H1 (cell line): ENCODE data around the gene ACAD10. TPM values are rescaled to one million over a fixed set of nuclear protein-coding genes. Genes with fewer than 3 reads are reported as not detected.

ENCODE experiments used
- CTCF ChIA-PET: fragments of 300-600 bp; sonication (Branson Sonifier 250); formaldehyde crosslinking; loops from one replicate; lab custom pipeline; 2021; ENCODE audit not compliant: partially characterized antibody; lab: Charles Lee
- POLR2A ChIA-PET: fragments of 300-600 bp; sonication (Branson Sonifier 250); formaldehyde crosslinking; loops from one replicate; lab custom pipeline; 2021; ENCODE audit warnings: inconsistent platforms; ENCODE audit not compliant: partially characterized antibody; lab: Charles Lee
- DNase-seq, 2 experiments: peaks; one replicate each; pipeline versions ENCODE4 v3.0.0 to v3.0.0-alpha.2; 2010 to 2022; ENCODE audit warnings: low spot score in 2 of 2, low read depth in 1 of 2, mixed read lengths in 1 of 2
- FAIRE-seq: peaks from 2 replicates; lab custom pipeline; 2011; peaks lifted over from hg19 to GRCh38; lab: Jason Lieb, UNC
- H2AFZ ChIP-seq: 2 replicates; pipeline ENCODE4 v1.8.1; 2012; ENCODE audit warnings: low read length, inconsistent platforms
- H2AK5ac ChIP-seq: 2 replicates; pipeline ENCODE4 v1.6.1; 2013; ENCODE audit warnings: low read depth, low read length
- H2BK120ac ChIP-seq: replicated peaks from 2 replicates; pipeline ENCODE3; 2013; ENCODE audit warnings: low read depth, low read length, inconsistent platforms
- H2BK12ac ChIP-seq: 2 replicates; pipeline ENCODE4 v1.6.1; 2013; ENCODE audit warnings: low read depth, low read length
- H2BK15ac ChIP-seq: 2 replicates; pipeline ENCODE4 v1.6.1; 2013; ENCODE audit warnings: low read length
- H2BK20ac ChIP-seq: 2 replicates; pipeline ENCODE4 v1.6.1; 2013; ENCODE audit warnings: low read length
- H2BK5ac ChIP-seq: 2 replicates; pipeline ENCODE4 v1.6.1; 2013; ENCODE audit warnings: low read depth, low read length
- H3K14ac ChIP-seq: 2 replicates; pipeline ENCODE4 v1.6.1; 2013; ENCODE audit warnings: inconsistent platforms; ENCODE audit not compliant: insufficient read length
- H3K18ac ChIP-seq: 2 replicates; pipeline ENCODE4 v1.6.1; 2013; ENCODE audit warnings: low read length; ENCODE audit errors: extremely low read depth
- H3K23ac ChIP-seq: 2 replicates; pipeline ENCODE4 v1.6.1; 2013; ENCODE audit warnings: inconsistent platforms; ENCODE audit not compliant: insufficient read length
- H3K23me2 ChIP-seq: 2 replicates; pipeline ENCODE4 v1.6.1; 2013; ENCODE audit warnings: low read depth, low read length
- H3K27ac ChIP-seq: 2 replicates; pipeline ENCODE4 v1.6.1; 2011; ENCODE audit warnings: low read depth, low read length, inconsistent platforms
- H3K27me3 ChIP-seq, 4 experiments: replicated peaks in 1 of 4; 1 replicate in 1 of 4; 2 replicates in 3 of 4; pipeline versions ENCODE4 v1.6.1 to v1.8.1; 2011 to 2013; ENCODE audit warnings: low read length in 3 of 4, mild to moderate bottlenecking in 3 of 4, inconsistent platforms in 2 of 4, mixed read lengths in 2 of 4, moderate library complexity in 1 of 4; ENCODE audit not compliant: control insufficient read depth in 3 of 4, insufficient read depth in 3 of 4; ENCODE audit errors: extremely low read depth in 1 of 4
- H3K36me3 ChIP-seq, 4 experiments: 2 replicates each; pipeline versions ENCODE4 v1.6.1 to v1.8.1; 2011 to 2013; ENCODE audit warnings: mild to moderate bottlenecking in 4 of 4, low read length in 3 of 4, moderate library complexity in 2 of 4, control low read depth in 1 of 4, inconsistent platforms in 1 of 4; ENCODE audit not compliant: insufficient read depth in 4 of 4, control insufficient read depth in 2 of 4
- H3K4ac ChIP-seq: replicated peaks from 2 replicates; pipeline ENCODE3; 2013; ENCODE audit warnings: low read length, low read depth, mixed read lengths, inconsistent platforms; ENCODE audit not compliant: insufficient read length
- H3K4me1 ChIP-seq, 4 experiments: replicated peaks in 1 of 4; 1 replicate in 1 of 4; 2 replicates in 3 of 4; pipeline versions ENCODE4 v1.6.1 to v1.8.1; 2011 to 2013; ENCODE audit warnings: low read length in 3 of 4, inconsistent platforms in 2 of 4, mixed read lengths in 1 of 4; ENCODE audit not compliant: insufficient read depth in 4 of 4, control insufficient read depth in 3 of 4
- H3K4me2 ChIP-seq, 2 experiments: 2 replicates each; pipeline versions ENCODE4 v1.6.1 to v1.8.1; 2011 to 2013; ENCODE audit warnings: low read depth in 2 of 2, low read length in 2 of 2, control low read depth in 1 of 2, inconsistent platforms in 1 of 2, mild to moderate bottlenecking in 1 of 2; ENCODE audit not compliant: insufficient read depth in 1 of 2
- H3K4me3 ChIP-seq, 4 experiments: fragments of 200-600, 300-600 bp in 1 of 4; sonication (generic), shearing (Covaris generic), sonication (Bioruptor Twin) in 1 of 4; 2 replicates each; pipeline versions ENCODE4 v1.5.1 to v1.8.1; 2011 to 2016; ENCODE audit warnings: low read length in 4 of 4, low read depth in 3 of 4, control low read depth in 2 of 4, inconsistent platforms in 2 of 4, mild to moderate bottlenecking in 2 of 4, mixed read lengths in 1 of 4, moderate library complexity in 1 of 4; ENCODE audit not compliant: insufficient read depth in 2 of 4; ENCODE audit errors: extremely low read depth in 1 of 4
- H3K56ac ChIP-seq: replicated peaks from 2 replicates; pipeline ENCODE3; 2013; ENCODE audit warnings: low read depth, mild to moderate bottlenecking, mixed read lengths, low read length, inconsistent platforms; ENCODE audit not compliant: insufficient read length
- H3K79me1 ChIP-seq: 2 replicates; pipeline ENCODE4 v1.6.1; 2013; ENCODE audit warnings: low read depth, low read length, control low read depth
- H3K79me2 ChIP-seq, 2 experiments: 2 replicates each; pipeline versions ENCODE4 v1.6.1 to v1.8.1; 2012 to 2013; ENCODE audit warnings: low read length in 2 of 2, mild to moderate bottlenecking in 2 of 2, inconsistent platforms in 1 of 2; ENCODE audit not compliant: insufficient read depth in 2 of 2, control insufficient read depth in 1 of 2
- H3K9ac ChIP-seq, 4 experiments: replicated peaks in 1 of 4; 1 replicate in 1 of 4; 2 replicates in 3 of 4; pipeline versions ENCODE4 v1.6.1 to v1.8.1; 2011 to 2013; ENCODE audit warnings: low read depth in 3 of 4, low read length in 3 of 4, control low read depth in 2 of 4, mild to moderate bottlenecking in 2 of 4, moderate library complexity in 2 of 4, inconsistent platforms in 1 of 4; ENCODE audit errors: extremely low read depth in 1 of 4
- H3K9me3 ChIP-seq, 2 experiments: 2 replicates each; pipeline versions ENCODE4 v1.6.1 to v1.8.1; 2012 to 2013; ENCODE audit warnings: mild to moderate bottlenecking in 2 of 2, moderate library complexity in 2 of 2, control low read depth in 1 of 2, inconsistent platforms in 1 of 2, low read depth in 1 of 2, low read length in 1 of 2, mixed read lengths in 1 of 2; ENCODE audit not compliant: insufficient read depth in 2 of 2
- H4K20me1 ChIP-seq, 2 experiments: replicated peaks in 1 of 2; 2 replicates each; pipeline versions ENCODE3 to v1.8.1; 2011 to 2013; ENCODE audit warnings: inconsistent platforms in 2 of 2, low read length in 2 of 2, mild to moderate bottlenecking in 1 of 2; ENCODE audit not compliant: insufficient read depth in 2 of 2, control insufficient read depth in 1 of 2
- H4K5ac ChIP-seq: 2 replicates; pipeline ENCODE4 v1.6.1; 2013; ENCODE audit warnings: low read length, low read depth, mixed read lengths, inconsistent platforms; ENCODE audit not compliant: insufficient read length
- H4K8ac ChIP-seq: 2 replicates; pipeline ENCODE4 v1.8.0; 2013; ENCODE audit warnings: mild to moderate bottlenecking, moderate library complexity, low read length, inconsistent platforms; ENCODE audit not compliant: insufficient read depth; ENCODE audit errors: extremely low read depth
- H4K91ac ChIP-seq: replicated peaks from 2 replicates; pipeline ENCODE3; 2013; ENCODE audit warnings: low read length, mixed read lengths, inconsistent platforms; ENCODE audit not compliant: insufficient read length
- BRCA1 ChIP-seq: IDR thresholded peaks from 2 replicates; pipeline ENCODE4 v1.6.1; 2012; ENCODE audit warnings: low read depth, low read length, improper control_type of control experiment
- SP2 ChIP-seq: IDR thresholded peaks from 2 replicates; pipeline ENCODE4 v1.6.1; 2012; ENCODE audit warnings: mild to moderate bottlenecking, low read length, inconsistent platforms
- WGBS, 2 experiments: shearing (Covaris generic) in 1 of 2; methylation state at CpG; one replicate each; pipeline versions ENCODE4 v1.1.6 to v1.1.7; 2013 to 2015; ENCODE audit warnings: low lambda C conversion rate in 2 of 2, mixed read lengths in 2 of 2, inconsistent platforms in 1 of 2, low coverage in 1 of 2, missing lambda C conversion rate in 1 of 2; ENCODE audit not compliant: insufficient replicate concordance in 2 of 2, insufficient coverage in 1 of 2, insufficient read length in 1 of 2; ENCODE audit errors: extremely low coverage in 1 of 2, missing lambda C conversion rate in 1 of 2; 5-methylcytosine and 5-hydroxymethylcytosine counted together
- polyA plus RNA-seq, 7 experiments: library from polyadenylated mRNA; depleted of rRNA in 3 of 7; stranded (reverse) in 5 of 7; unstranded in 2 of 7; fragments of >200 nt in 5 of 7; fragments of 200-250 nt in 2 of 7; gene quantifications; 1 replicate in 5 of 7; 2 replicates in 1 of 7; 4 replicates in 1 of 7; pipeline versions ENCODE4 v1.2.1 to v1.2.3, GENCODE V29; 2011 to 2013; ENCODE audit warnings: missing spikeins in 2 of 7, mixed read lengths in 2 of 7
- total RNA-seq: library from RNA; stranded (reverse); fragmentation: NEBNext Ultra II Directional; extraction: Animal tissue kit (Norgen Biotek cat#: 25700); gene quantifications from 2 replicates; pipeline ENCODE4 v1.2.1, GENCODE V29; 2021
- TF ChIP-seq, protein P1 (sequence below): IDR thresholded peaks from 2 replicates; pipeline ENCODE4 v1.6.1; 2012; ENCODE audit warnings: low read length, inconsistent platforms

The ACAD10 gene
- total and polyA plus RNA-seq, 2 of the 8 experiments (the other 6 are each of a cell fraction or from before 2014, with no cell fraction given), result 17.3 to 23.3 TPM

GRCh38 chr12:111733340-111733915 lies 47.6 kb downstream of the ACAD10 start:
- FAIRE-seq (no peak), DNase-seq (no peak)
- Histone ChIP-seq H3K23me2 (no peaks in the 10 kb centered on the region; the same call in 1 of the 2 replicates), H4K5ac (no peak overlapping the region), H3K4me2 (no peak overlapping the region), H3K18ac (no peak overlapping the region), H2BK12ac (no peak overlapping the region), H2BK15ac (no peak overlapping the region), H4K91ac (no peak overlapping the region), H3K79me2 (no peaks in the 10 kb centered on the region), H3K36me3 (peaks cover 0 to 10% (median 0%) of the 10 kb centered on the region in 4 experiments; a peak in 3 of 8 replicates), H4K20me1 (peaks cover 0 to 5% of the 10 kb centered on the region in 2 experiments), H2BK120ac (no peak overlapping the region), H3K14ac (no peak overlapping the region), H3K27ac (no peak overlapping the region), H3K9me3 (no peaks in the 10 kb centered on the region), H3K23ac (no peak overlapping the region), H4K8ac (no peak overlapping the region), H3K4me1 (no peaks in the 10 kb centered on the region), H2BK20ac (no peak overlapping the region), H2AFZ (no peak overlapping the region), H3K4ac (no peak overlapping the region), H3K56ac (no peak overlapping the region), H3K79me1 (no peaks in the 10 kb centered on the region), H3K9ac (no peak overlapping the region), H3K4me3 (no peak overlapping the region), H2AK5ac (no peak overlapping the region), H3K27me3 (no peaks in the 10 kb centered on the region), H2BK5ac (no peak overlapping the region)
- CTCF ChIA-PET, result interaction anchor here (0.7 kb wide), 1 partner anchor 21 kb away, joined by 3 read pairs; no protein-coding TSS in a partner anchor
- POLR2A ChIA-PET, result interaction anchor here (0.9 kb wide), 1 partner anchor 48 kb away, joined by 3 read pairs; the partner anchor contains the start of genes ACAD10 and BRAP
- 91% methylated on average over 8 of the region's 8 CpGs; no CpG with 5 or more reads in 1 of the 2 experiments for WGBS, 2 experiments
- TF ChIP-seq, protein P1, sequence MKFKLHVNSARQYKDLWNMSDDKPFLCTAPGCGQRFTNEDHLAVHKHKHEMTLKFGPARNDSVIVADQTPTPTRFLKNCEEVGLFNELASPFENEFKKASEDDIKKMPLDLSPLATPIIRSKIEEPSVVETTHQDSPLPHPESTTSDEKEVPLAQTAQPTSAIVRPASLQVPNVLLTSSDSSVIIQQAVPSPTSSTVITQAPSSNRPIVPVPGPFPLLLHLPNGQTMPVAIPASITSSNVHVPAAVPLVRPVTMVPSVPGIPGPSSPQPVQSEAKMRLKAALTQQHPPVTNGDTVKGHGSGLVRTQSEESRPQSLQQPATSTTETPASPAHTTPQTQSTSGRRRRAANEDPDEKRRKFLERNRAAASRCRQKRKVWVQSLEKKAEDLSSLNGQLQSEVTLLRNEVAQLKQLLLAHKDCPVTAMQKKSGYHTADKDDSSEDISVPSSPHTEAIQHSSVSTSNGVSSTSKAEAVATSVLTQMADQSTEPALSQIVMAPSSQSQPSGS, result no peak
- TF ChIP-seq SP2 (no peak), BRCA1 (no peak)
